ENCODE data around the gene GDF2.

DNA sequence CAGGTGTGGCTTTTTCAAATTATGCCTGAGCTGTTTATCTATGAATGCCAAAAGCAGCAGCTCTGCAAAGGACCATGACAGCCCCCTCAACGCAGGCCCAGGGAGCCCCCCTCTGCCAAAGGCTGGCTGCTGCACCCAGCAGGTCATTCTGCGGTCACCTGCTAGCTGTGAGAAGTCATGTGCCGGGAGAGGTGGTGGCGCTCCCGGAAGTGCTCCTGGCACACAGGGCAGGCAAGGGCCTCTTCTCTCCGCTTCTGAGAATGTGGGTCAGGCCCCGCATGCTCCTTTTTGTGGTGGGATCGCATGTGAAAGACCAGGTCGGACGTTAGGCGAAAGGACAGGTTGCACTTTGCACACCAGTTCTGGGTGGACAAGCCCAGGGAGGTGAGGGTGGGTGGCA, 45.4 kb downstream of the GDF2 start:
- TF ChIP-seq, protein P1, sequence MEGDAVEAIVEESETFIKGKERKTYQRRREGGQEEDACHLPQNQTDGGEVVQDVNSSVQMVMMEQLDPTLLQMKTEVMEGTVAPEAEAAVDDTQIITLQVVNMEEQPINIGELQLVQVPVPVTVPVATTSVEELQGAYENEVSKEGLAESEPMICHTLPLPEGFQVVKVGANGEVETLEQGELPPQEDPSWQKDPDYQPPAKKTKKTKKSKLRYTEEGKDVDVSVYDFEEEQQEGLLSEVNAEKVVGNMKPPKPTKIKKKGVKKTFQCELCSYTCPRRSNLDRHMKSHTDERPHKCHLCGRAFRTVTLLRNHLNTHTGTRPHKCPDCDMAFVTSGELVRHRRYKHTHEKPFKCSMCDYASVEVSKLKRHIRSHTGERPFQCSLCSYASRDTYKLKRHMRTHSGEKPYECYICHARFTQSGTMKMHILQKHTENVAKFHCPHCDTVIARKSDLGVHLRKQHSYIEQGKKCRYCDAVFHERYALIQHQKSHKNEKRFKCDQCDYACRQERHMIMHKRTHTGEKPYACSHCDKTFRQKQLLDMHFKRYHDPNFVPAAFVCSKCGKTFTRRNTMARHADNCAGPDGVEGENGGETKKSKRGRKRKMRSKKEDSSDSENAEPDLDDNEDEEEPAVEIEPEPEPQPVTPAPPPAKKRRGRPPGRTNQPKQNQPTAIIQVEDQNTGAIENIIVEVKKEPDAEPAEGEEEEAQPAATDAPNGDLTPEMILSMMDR (conservative IDR thresholded peaks at IDR 0.05; ENCODE audit: low read depth, low read length) = no peak
- TF ChIP-seq EZH2 (IDR thresholded peaks at IDR 0.05; ENCODE audit: borderline replicate concordance, low read depth, low read length, poor library complexity, severe bottlenecking) = no peak
